Measurements from ENCODE around the gene PLEKHB1. TPM values are rescaled to one million over a fixed set of nuclear protein-coding genes. Genes with fewer than 3 reads are reported as not detected.
A peak's percentile ranks its signal among the peaks of the same experiment; 100 is the strongest.

PLEKHB1 gene
- total RNA-seq, 4 donors from 2014 or later: 25.1 to 98.8 (median 77.4) TPM

- no peak overlapping the region for H3K27ac ChIP-seq
- H3K4me3 ChIP-seq (replicated peaks in 1 of 3): no peak overlapping the region
- no peaks in the 10 kb centered on the region for H3K27me3 ChIP-seq
- no peak for TF ChIP-seq POLR2A (IDR thresholded peaks at IDR 0.05)
- TF ChIP-seq, protein P1, sequence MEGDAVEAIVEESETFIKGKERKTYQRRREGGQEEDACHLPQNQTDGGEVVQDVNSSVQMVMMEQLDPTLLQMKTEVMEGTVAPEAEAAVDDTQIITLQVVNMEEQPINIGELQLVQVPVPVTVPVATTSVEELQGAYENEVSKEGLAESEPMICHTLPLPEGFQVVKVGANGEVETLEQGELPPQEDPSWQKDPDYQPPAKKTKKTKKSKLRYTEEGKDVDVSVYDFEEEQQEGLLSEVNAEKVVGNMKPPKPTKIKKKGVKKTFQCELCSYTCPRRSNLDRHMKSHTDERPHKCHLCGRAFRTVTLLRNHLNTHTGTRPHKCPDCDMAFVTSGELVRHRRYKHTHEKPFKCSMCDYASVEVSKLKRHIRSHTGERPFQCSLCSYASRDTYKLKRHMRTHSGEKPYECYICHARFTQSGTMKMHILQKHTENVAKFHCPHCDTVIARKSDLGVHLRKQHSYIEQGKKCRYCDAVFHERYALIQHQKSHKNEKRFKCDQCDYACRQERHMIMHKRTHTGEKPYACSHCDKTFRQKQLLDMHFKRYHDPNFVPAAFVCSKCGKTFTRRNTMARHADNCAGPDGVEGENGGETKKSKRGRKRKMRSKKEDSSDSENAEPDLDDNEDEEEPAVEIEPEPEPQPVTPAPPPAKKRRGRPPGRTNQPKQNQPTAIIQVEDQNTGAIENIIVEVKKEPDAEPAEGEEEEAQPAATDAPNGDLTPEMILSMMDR (IDR thresholded peaks at IDR 0.05): no peak
- 88 to 95% methylated on average over 1 of the region's 1 CpG for WGBS, 2 donors
- DNase-seq: no peak
- intact Hi-C loops (cut with DNase I): no loop called here
- no peaks in the 10 kb centered on the region for H3K9me3 ChIP-seq
- H3K36me3 ChIP-seq: no peaks in the 10 kb centered on the region
- H3K4me1 ChIP-seq: no peaks in the 10 kb centered on the region
These were observed 9.4 kb upstream of the PLEKHB1 start for GRCh38 chr11:73637012-73637411.

GRCh38 chr11:73640592-73640991 is 5.8 kb upstream of the PLEKHB1 start:
- no peak overlapping the region for H3K27ac ChIP-seq
- H3K27me3 ChIP-seq: no peaks in the 10 kb centered on the region
- H3K4me3 ChIP-seq (replicated peaks in 1 of 3): no peak overlapping the region
- intact Hi-C loops (cut with DNase I): no loop called here
- TF ChIP-seq, protein P1 (IDR thresholded peaks at IDR 0.05): no peak
- no peak for TF ChIP-seq POLR2A (IDR thresholded peaks at IDR 0.05)
- H3K9me3 ChIP-seq: no peaks in the 10 kb centered on the region
- DNase-seq: no peak
- peaks cover 0 to 5% of the 10 kb centered on the region in 2 donors for H3K4me1 ChIP-seq
- WGBS, 2 donors: 38 to 49% methylated on average over 2 of the region's 2 CpGs
- no peaks in the 10 kb centered on the region for H3K36me3 ChIP-seq

GRCh38 chr11:73641668-73642067 is 4.7 kb upstream of the PLEKHB1 start:
- no peak for DNase-seq
- intact Hi-C loops (cut with DNase I): no loop called here
- H3K9me3 ChIP-seq: no peaks in the 10 kb centered on the region
- H3K36me3 ChIP-seq: no peaks in the 10 kb centered on the region
- no peak for TF ChIP-seq POLR2A (IDR thresholded peaks at IDR 0.05)
- TF ChIP-seq, protein P1 (IDR thresholded peaks at IDR 0.05): no peak
- H3K27ac ChIP-seq: no peak overlapping the region
- H3K4me3 ChIP-seq (replicated peaks in 1 of 3): no peak overlapping the region
- H3K27me3 ChIP-seq: no peaks in the 10 kb centered on the region
- peaks cover 0 to 5% of the 10 kb centered on the region in 2 donors for H3K4me1 ChIP-seq

GRCh38 chr11:73645121-73645969 is 1.0 kb upstream of the PLEKHB1 start:
- no peaks in the 10 kb centered on the region for H3K9me3 ChIP-seq
- no peaks in the 10 kb centered on the region for H3K27me3 ChIP-seq
- no peaks in the 10 kb centered on the region for H3K36me3 ChIP-seq
- no peak for DNase-seq
- intact Hi-C loops (cut with DNase I): no loop called here
- 44 to 51% methylated on average over 16 of the region's 16 CpGs for WGBS, 2 donors
- peaks cover 11 to 15% of the 10 kb centered on the region in 2 donors for H3K4me1 ChIP-seq
- H3K27ac ChIP-seq: no peak overlapping the region
- H3K4me3 ChIP-seq (replicated peaks in 1 of 3): no peak overlapping the region
- TF ChIP-seq POLR2A (IDR thresholded peaks at IDR 0.05): no peak
- TF ChIP-seq, protein P1 (IDR thresholded peaks at IDR 0.05): no peak

DNA sequence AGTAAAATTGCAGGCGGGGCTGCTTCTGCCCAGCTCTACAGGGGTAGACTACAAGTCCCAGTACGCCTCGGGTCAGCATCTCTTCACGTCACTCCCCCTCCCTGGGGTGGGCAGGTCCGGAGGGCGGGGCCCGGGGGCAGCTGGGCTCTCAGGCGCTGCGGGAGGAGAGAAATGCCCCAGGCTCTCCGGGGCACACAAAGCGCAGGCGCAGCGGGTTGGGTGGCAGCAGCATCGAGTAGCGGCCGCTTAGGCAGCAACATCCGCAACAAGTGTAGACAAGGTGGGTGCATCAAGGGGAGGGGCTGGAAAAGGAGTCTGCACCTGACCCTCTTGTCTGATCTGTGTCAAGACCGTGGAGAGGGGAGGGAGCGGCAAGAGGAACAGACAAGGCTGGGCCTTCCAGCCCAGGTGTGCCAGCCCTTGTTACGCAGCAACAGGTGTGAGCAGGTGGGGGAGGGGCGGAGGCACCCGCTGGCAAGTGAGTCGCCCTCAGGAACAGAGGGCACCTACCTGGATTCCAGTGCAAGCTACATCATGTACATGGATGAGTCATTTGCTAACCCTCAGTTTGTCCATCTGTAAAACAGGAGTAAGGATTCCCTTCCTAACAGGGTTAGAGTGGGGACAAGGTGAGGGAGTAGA is 1.2 kb downstream of the PLEKHB1 start:
- DNase-seq: peak; percentile 94 to 95
- TF ChIP-seq POLR2A (IDR thresholded peaks at IDR 0.05): peak in 1 of 2 donors; percentile 63
- TF ChIP-seq, protein P1 (IDR thresholded peaks at IDR 0.05): no peak
- Histone ChIP-seq H3K27ac (peak overlapping the region in 2 of 3 donors; percentile 2 to 24), H3K36me3 (no peaks in the 10 kb centered on the region), H3K4me1 (peaks cover 11 to 15% of the 10 kb centered on the region in 2 donors), H3K9me3 (no peaks in the 10 kb centered on the region), H3K27me3 (no peaks in the 10 kb centered on the region), H3K4me3 (replicated peaks in 1 of 3) (peak overlapping the region in 2 of 3 donors; percentile 1 to 20)
- intact Hi-C loops (cut with DNase I): no loop called here
- 12% methylated on average over 20 to 23 of the region's 23 CpGs for WGBS, 2 donors

Measured in thyroid gland (tissue), 4 donors.